Non-pigmented ciliary epithelial cell (primary cell): Measurements from ENCODE around the gene RAP2B.
"Not testable (repeated sequence)": the region's sequence is repeated elsewhere in the genome, so short reads cannot be mapped to it uniquely, and the experiment has no call there.

Source experiments
- DNase-seq: peaks from one replicate; pipeline ENCODE4 v3.0.0-alpha.2; 2010; ENCODE audit warnings: low read depth

The RAP2B gene

DNA sequence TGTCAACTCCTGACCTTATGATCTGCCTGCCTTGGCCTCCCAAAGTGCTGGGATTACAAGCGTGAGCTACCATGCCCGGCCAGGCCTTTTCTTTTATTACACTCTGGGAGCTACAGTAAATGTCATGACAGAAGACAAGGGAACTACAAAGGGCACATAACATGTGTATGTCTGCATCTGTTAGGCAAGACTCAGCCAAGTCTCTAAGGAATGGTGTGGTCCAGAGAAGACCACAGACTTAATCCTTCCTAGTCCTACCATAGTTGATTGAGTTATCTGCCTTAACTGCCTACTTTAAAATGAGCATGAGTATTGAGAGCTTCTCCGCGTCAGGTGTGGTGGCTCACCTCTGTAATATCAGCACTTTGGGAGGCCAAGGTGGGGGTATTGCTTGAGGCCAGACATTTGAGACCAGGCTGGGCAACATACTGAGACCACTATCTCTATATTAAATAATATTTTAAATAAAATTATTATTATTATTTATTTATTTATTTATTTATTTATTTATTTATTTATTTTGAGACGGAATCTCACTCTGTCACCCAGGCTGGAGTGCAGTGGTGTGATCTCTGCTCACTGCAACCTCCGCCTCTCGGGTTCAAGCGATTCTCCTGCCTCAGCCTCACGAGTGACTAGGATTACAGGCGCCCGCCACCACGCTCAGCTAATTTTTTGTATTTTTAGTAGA lies 31.9 kb downstream of the RAP2B start:
- not testable (repeated sequence) for DNase-seq

DNA sequence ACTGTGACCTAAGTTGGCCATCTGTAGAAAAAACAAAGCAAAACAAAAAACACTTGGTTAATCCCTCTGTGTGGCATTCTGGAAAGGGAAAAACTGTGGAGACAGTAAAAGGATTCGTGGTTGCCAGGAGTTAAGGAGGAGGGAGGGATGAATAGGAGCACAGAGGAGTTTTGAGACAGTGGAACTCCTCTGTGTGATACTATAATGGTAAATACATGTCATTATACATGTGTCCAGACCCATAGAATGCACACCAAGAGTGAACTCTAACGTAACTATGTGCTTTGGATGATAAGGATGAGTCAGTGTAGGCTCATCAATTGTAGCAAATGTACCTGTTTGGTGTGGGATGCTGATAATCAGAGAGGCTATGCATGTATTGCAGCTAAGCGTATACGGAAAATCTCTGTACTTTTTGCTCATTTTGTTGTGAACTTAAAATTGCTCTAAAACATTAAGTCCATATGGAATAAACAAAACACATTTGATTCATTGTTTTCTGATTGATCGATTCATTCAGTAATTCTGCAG lies 33.4 kb downstream of the RAP2B start:
- no peak for DNase-seq

DNA sequence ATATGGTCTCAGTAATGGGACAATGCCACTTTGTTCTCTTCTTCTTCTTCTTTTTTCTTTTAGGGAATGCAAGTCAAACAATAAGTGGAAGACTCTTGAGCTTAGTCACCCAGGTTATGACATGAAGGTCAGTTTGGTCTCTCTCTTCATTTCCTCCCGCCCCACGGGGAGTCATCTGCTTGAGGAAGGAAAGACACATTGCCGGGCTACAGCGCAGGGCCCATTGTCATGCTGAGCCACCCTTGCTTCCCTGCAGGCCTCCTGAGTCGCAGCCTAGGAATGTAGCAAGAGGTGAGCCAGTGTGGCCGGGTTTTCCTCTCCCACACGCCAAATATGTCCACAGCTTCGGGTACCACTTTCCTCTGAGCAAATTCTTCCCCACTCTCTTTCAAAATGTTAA lies 47.6 kb downstream of the RAP2B start:
- DNase-seq, result no peak

- DNase-seq, result no peak
Observed at GRCh38 chr3:153210146-153210545, 48.1 kb downstream of the RAP2B start.

- DNase-seq, result no peak
Observed at GRCh38 chr3:153210660-153211059, 48.6 kb downstream of the RAP2B start.

GRCh38 chr3:153215497-153215896 lies 53.5 kb downstream of the RAP2B start:
- no peak for DNase-seq

DNA sequence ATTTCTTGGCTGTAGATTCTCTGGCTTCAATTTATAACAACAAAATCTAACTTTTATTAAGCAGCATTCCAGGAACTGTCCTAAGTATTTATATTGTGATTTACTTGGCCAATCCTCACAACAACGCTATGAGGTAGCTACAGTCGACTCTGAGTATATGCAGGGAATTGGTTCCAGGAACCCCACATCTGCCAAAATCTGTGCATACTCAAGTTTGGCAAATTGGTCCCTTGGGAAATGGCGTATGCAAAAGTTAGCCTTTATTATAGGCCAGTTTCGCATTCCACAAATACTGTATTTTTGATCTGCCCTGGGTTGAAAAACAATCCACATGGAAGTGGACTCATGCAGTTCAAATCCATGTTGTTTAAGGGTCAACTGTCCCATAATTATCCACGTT lies 53.9 kb downstream of the RAP2B start:
- DNase-seq, result no peak

DNA sequence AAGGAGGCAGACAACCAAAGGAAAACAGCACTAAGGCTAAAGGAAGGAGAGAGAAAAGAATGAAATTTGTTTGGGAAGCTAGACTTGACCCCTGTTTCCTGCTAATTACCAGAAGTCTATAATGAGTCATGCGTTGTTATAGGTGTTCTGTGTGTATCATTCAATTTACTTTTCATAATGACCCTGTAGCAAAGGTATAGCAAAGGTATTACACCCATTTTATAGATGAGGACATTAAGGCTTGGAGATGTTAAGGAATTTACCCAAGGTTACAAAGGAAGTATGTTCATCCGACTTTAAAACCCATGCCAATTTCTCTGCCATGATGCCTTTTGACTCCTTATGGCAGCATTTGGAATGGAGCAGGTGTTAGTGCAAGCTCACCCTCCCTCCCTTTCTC lies 54.9 kb downstream of the RAP2B start:
- no peak for DNase-seq

GRCh38 chr3:153219146-153219545 lies 57.1 kb downstream of the RAP2B start:
- no peak for DNase-seq
